Gastrocnemius medialis (tissue), 4 donors: ENCODE results near the gene ENTPD5. TPM values are rescaled to one million over a fixed set of nuclear protein-coding genes. Genes with fewer than 3 reads are reported as not detected.

Experiments
- ATAC-seq, 2 donors: fragments of 150-250 bp; one replicate each; pipeline ENCODE4 v1.9.1; 2016
- DNase-seq, 2 donors: peaks; one replicate each; pipeline ENCODE4 v3.0.0-alpha.2; 2019
- H3K27ac ChIP-seq, 4 donors: fragments of 200-600 bp; sonication (generic); 1 replicate in 1 of 4; 2 replicates in 3 of 4; pipeline ENCODE4 v1.5.1; 2016 to 2018; ENCODE audit warnings: mild to moderate bottlenecking in 2 of 4, moderate library complexity in 1 of 4
- H3K27me3 ChIP-seq, 3 donors: fragments of 200-600 bp; sonication (generic) in 2 of 3; 1 replicate in 1 of 3; 2 replicates in 2 of 3; pipeline versions ENCODE4 v1.5.1 to v1.6.0; 2016 to 2019; ENCODE audit warnings: mild to moderate bottlenecking in 1 of 3, moderate library complexity in 1 of 3
- H3K36me3 ChIP-seq, 2 donors: fragments of 200-600 bp; sonication (generic) in 1 of 2; one replicate each; pipeline ENCODE4 v1.5.1; 2017 to 2018
- H3K4me1 ChIP-seq, 2 donors: fragments of 200-600 bp; sonication (generic) in 1 of 2; one replicate each; pipeline ENCODE4 v1.5.1; 2016 to 2017; ENCODE audit warnings: mild to moderate bottlenecking in 2 of 2
- H3K4me3 ChIP-seq, 4 donors: fragments of 200-600 bp; sonication (generic) in 3 of 4; 1 replicate in 1 of 4; 2 replicates in 3 of 4; pipeline ENCODE4 v1.5.1; 2016 to 2019; ENCODE audit warnings: mild to moderate bottlenecking in 2 of 4
- H3K9me3 ChIP-seq, 3 donors: fragments of 200-600 bp; sonication (generic) in 2 of 3; 1 replicate in 1 of 3; 2 replicates in 2 of 3; pipeline ENCODE4 v1.5.1; 2016 to 2019
- POLR2A ChIP-seq, 2 donors: fragments of 450-650 bp; IDR thresholded peaks; one replicate each; pipeline ENCODE4 v1.6.1; 2017; ENCODE audit warnings: antibody characterized with exemption in 2 of 2, mild to moderate bottlenecking in 2 of 2, moderate library complexity in 2 of 2
- in situ Hi-C, 4 donors: fragments of 200-750 bp; cut with MboI; loops; one replicate each; pipeline versions ENCODE4 v1.15.0 to v1.8.0; 2017; ENCODE audit warnings: low sequenced_read_pairs in 4 of 4
- intact Hi-C: fragments of 100-400 bp; cut with DNase I; formaldehyde crosslinking; loops from one replicate; pipeline ENCODE4 v1.15.1; 2023; ENCODE audit warnings: low total_unique reads
- total RNA-seq, 4 donors: library from RNA; depleted of rRNA; stranded (reverse); fragments of >200 nt; gene quantifications; one replicate each; pipeline versions ENCODE4 v1.1.0 to v1.2.3, GENCODE V29; 2016
- TF ChIP-seq, protein P1 (sequence below), 5 experiments: fragments of 450-650 bp in 3 of 5; fragments of 200-600 bp in 2 of 5; sonication (generic) in 2 of 5; IDR thresholded peaks in 4 of 5; conservative IDR thresholded peaks in 1 of 5; 1 replicate in 4 of 5; 2 replicates in 1 of 5; pipeline ENCODE4 v1.5.1; 2016 to 2019; ENCODE audit warnings: antibody characterized with exemption in 5 of 5, mild to moderate bottlenecking in 3 of 5, moderate library complexity in 3 of 5

The ENTPD5 gene
- total RNA-seq, 4 donors from 2014 or later: 5.4 to 10.2 (median 7.3) TPM

- no peak for TF ChIP-seq POLR2A (IDR thresholded peaks at IDR 0.05)
- TF ChIP-seq, protein P1, sequence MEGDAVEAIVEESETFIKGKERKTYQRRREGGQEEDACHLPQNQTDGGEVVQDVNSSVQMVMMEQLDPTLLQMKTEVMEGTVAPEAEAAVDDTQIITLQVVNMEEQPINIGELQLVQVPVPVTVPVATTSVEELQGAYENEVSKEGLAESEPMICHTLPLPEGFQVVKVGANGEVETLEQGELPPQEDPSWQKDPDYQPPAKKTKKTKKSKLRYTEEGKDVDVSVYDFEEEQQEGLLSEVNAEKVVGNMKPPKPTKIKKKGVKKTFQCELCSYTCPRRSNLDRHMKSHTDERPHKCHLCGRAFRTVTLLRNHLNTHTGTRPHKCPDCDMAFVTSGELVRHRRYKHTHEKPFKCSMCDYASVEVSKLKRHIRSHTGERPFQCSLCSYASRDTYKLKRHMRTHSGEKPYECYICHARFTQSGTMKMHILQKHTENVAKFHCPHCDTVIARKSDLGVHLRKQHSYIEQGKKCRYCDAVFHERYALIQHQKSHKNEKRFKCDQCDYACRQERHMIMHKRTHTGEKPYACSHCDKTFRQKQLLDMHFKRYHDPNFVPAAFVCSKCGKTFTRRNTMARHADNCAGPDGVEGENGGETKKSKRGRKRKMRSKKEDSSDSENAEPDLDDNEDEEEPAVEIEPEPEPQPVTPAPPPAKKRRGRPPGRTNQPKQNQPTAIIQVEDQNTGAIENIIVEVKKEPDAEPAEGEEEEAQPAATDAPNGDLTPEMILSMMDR (IDR thresholded peaks at IDR 0.05 in 4 of 5, conservative IDR thresholded peaks at IDR 0.05 in 1 of 5): no peak
- Histone ChIP-seq H3K27me3 (no peaks in the 10 kb centered on the region), H3K4me3 (no peak overlapping the region), H3K27ac (no peak overlapping the region), H3K36me3 (peaks cover 0 to 30% of the 10 kb centered on the region in 2 donors), H3K4me1 (peaks cover 2 to 6% of the 10 kb centered on the region in 2 donors), H3K9me3 (no peaks in the 10 kb centered on the region)
- ATAC-seq (no peak), DNase-seq (no peak)
- in situ Hi-C loops: no loop called here
- intact Hi-C loops: no loop called here
Measured at GRCh38 chr14:73944432-73945158, 74.5 kb downstream of the ENTPD5 start.

- no peaks in the 10 kb centered on the region for H3K9me3 ChIP-seq
- peaks cover 0 to 40% of the 10 kb centered on the region in 2 donors for H3K36me3 ChIP-seq
- TF ChIP-seq, protein P1 (IDR thresholded peaks at IDR 0.05 in 4 of 5, conservative IDR thresholded peaks at IDR 0.05 in 1 of 5): no peak
- TF ChIP-seq POLR2A (IDR thresholded peaks at IDR 0.05): no peak
- ATAC-seq (peak; percentile 67 to 74), DNase-seq (peak in 1 of 2 donors; percentile 46)
- peak overlapping the region in 2 of 4 donors; percentile 5 to 22 for H3K27ac ChIP-seq
- in situ Hi-C loops (no loop called here), intact Hi-C loops (no loop called here)
- no peaks in the 10 kb centered on the region for H3K4me1 ChIP-seq
- H3K4me3 ChIP-seq: no peak overlapping the region
- no peaks in the 10 kb centered on the region for H3K27me3 ChIP-seq
Measured at GRCh38 chr14:73943083-73943482, 76.0 kb downstream of the ENTPD5 start.

GRCh38 chr14:73942180-73942579 is 76.9 kb downstream of the ENTPD5 start:
- intact Hi-C loops (no loop called here), in situ Hi-C loops (no loop called here)
- Histone ChIP-seq H3K27ac (no peak overlapping the region), H3K36me3 (peaks cover 0 to 41% of the 10 kb centered on the region in 2 donors), H3K4me3 (no peak overlapping the region), H3K27me3 (no peaks in the 10 kb centered on the region), H3K4me1 (no peaks in the 10 kb centered on the region), H3K9me3 (no peaks in the 10 kb centered on the region)
- no peak for ATAC-seq
- TF ChIP-seq POLR2A (IDR thresholded peaks at IDR 0.05): no peak
- TF ChIP-seq, protein P1 (IDR thresholded peaks at IDR 0.05 in 4 of 5, conservative IDR thresholded peaks at IDR 0.05 in 1 of 5): no peak
- DNase-seq: no peak

- no peak for ATAC-seq
Measured at GRCh38 chr14:73937012-73937411, 82.1 kb downstream of the ENTPD5 start.

More at GRCh38 chr14:73937012-73937411, 82.1 kb downstream of the ENTPD5 start:
- Histone ChIP-seq H3K9me3 (no peaks in the 10 kb centered on the region), H3K36me3 (peaks cover 0 to 54% of the 10 kb centered on the region in 2 donors), H3K27me3 (no peaks in the 10 kb centered on the region), H3K4me3 (no peak overlapping the region), H3K27ac (no peak overlapping the region), H3K4me1 (peaks cover 0 to 3% of the 10 kb centered on the region in 2 donors)
- TF ChIP-seq, protein P1 (IDR thresholded peaks at IDR 0.05 in 4 of 5, conservative IDR thresholded peaks at IDR 0.05 in 1 of 5): no peak
- TF ChIP-seq POLR2A (IDR thresholded peaks at IDR 0.05): no peak
- intact Hi-C loops: no loop called here
- in situ Hi-C loops: no loop called here
- DNase-seq: no peak
